ENCODE data around the gene PRPSAP2.
"Not testable (repeated sequence)": the region's sequence is repeated elsewhere in the genome, so short reads cannot be mapped to it uniquely, and the experiment has no call there.

PRPSAP2 gene

GRCh38 chr17:18948476-18949006 is 90.6 kb downstream of the PRPSAP2 start:
- Mint-ChIP-seq H3K4me3 (no peak overlapping the region), H3K36me3 (no peaks in the 10 kb centered on the region), H3K27ac (no peak overlapping the region), H3K9me3 (no peaks in the 10 kb centered on the region), H3K4me1 (peaks cover 13% of the 10 kb centered on the region), H3K27me3 (peaks cover 49% of the 10 kb centered on the region)
- ATAC-seq = no peak

- peaks cover 6% of the 10 kb centered on the region for H3K4me1 Mint-ChIP-seq
- no peak overlapping the region for H3K4me3 Mint-ChIP-seq
- H3K27me3 Mint-ChIP-seq = peaks cover 49% of the 10 kb centered on the region
- ATAC-seq = no peak
- no peak overlapping the region for H3K27ac Mint-ChIP-seq
- H3K9me3 Mint-ChIP-seq = no peaks in the 10 kb centered on the region
- no peaks in the 10 kb centered on the region for H3K36me3 Mint-ChIP-seq
Observed at GRCh38 chr17:18949566-18949965, 91.6 kb downstream of the PRPSAP2 start.

- H3K4me3 Mint-ChIP-seq = no peak overlapping the region
- peaks cover 2% of the 10 kb centered on the region for H3K4me1 Mint-ChIP-seq
- no peaks in the 10 kb centered on the region for H3K9me3 Mint-ChIP-seq
- peaks cover 43% of the 10 kb centered on the region for H3K27me3 Mint-ChIP-seq
- no peaks in the 10 kb centered on the region for H3K36me3 Mint-ChIP-seq
- no peak for ATAC-seq
- no peak overlapping the region for H3K27ac Mint-ChIP-seq
Observed at GRCh38 chr17:18950346-18950745, 92.4 kb downstream of the PRPSAP2 start.

GRCh38 chr17:18950944-18951905 is 93.3 kb downstream of the PRPSAP2 start:
- no peaks in the 10 kb centered on the region for H3K36me3 Mint-ChIP-seq
- H3K4me1 Mint-ChIP-seq = peaks cover 6% of the 10 kb centered on the region
- H3K27ac Mint-ChIP-seq = no peak overlapping the region
- H3K9me3 Mint-ChIP-seq = no peaks in the 10 kb centered on the region
- H3K27me3 Mint-ChIP-seq = peaks cover 36% of the 10 kb centered on the region
- no peak overlapping the region for H3K4me3 Mint-ChIP-seq
- ATAC-seq = no peak

GRCh38 chr17:18951941-18952842 is 94.3 kb downstream of the PRPSAP2 start, which contains the start of gene SLC5A10:
TSS of gene SLC5A10 (plus strand) at chr17:18952165. CDS start at chr17:18952206, 41 bp downstream.
- no peak within 1 kb of the TSS for H3K4me3 Mint-ChIP-seq
- no peak for ATAC-seq
- H3K36me3 Mint-ChIP-seq = no peaks in the 10 kb centered on the region
- no peak within 1 kb of the TSS for H3K27ac Mint-ChIP-seq
- H3K9me3 Mint-ChIP-seq = no peaks in the 10 kb centered on the region
- peaks cover 6% of the 10 kb centered on the region for H3K4me1 Mint-ChIP-seq
- peaks cover 26% of the 10 kb centered on the region for H3K27me3 Mint-ChIP-seq

GRCh38 chr17:18953231-18953728 is 95.3 kb downstream of the PRPSAP2 start:
- Mint-ChIP-seq H3K27ac (no peak overlapping the region), H3K36me3 (no peaks in the 10 kb centered on the region), H3K4me1 (peaks cover 6% of the 10 kb centered on the region), H3K9me3 (no peaks in the 10 kb centered on the region), H3K27me3 (peaks cover 15% of the 10 kb centered on the region), H3K4me3 (no peak overlapping the region)
- no peak for ATAC-seq

- Mint-ChIP-seq H3K4me3 (no peak overlapping the region), H3K27me3 (peaks cover 14% of the 10 kb centered on the region), H3K4me1 (peaks cover 6% of the 10 kb centered on the region), H3K9me3 (no peaks in the 10 kb centered on the region), H3K36me3 (no peaks in the 10 kb centered on the region), H3K27ac (no peak overlapping the region)
- no peak for ATAC-seq
Observed at GRCh38 chr17:18954321-18954720, 96.4 kb downstream of the PRPSAP2 start.

- no peak overlapping the region for H3K4me3 Mint-ChIP-seq
- no peak for ATAC-seq
- H3K27ac Mint-ChIP-seq = no peak overlapping the region
- H3K9me3 Mint-ChIP-seq = no peaks in the 10 kb centered on the region
- peaks cover 10% of the 10 kb centered on the region for H3K27me3 Mint-ChIP-seq
- H3K36me3 Mint-ChIP-seq = no peaks in the 10 kb centered on the region
- H3K4me1 Mint-ChIP-seq = peaks cover 6% of the 10 kb centered on the region
Observed at GRCh38 chr17:18955009-18955408, 97.1 kb downstream of the PRPSAP2 start.

GRCh38 chr17:18956021-18956420 is 98.1 kb downstream of the PRPSAP2 start:
- not testable (repeated sequence) for H3K27ac Mint-ChIP-seq, H3K9me3 Mint-ChIP-seq, H3K36me3 Mint-ChIP-seq, ATAC-seq, H3K4me3 Mint-ChIP-seq, H3K27me3 Mint-ChIP-seq
- H3K4me1 Mint-ChIP-seq = peaks cover 12% of the 10 kb centered on the region

- Mint-ChIP-seq H3K4me3 (no peak overlapping the region), H3K9me3 (no peaks in the 10 kb centered on the region), H3K36me3 (no peaks in the 10 kb centered on the region), H3K27ac (no peak overlapping the region), H3K4me1 (peaks cover 18% of the 10 kb centered on the region), H3K27me3 (no peaks in the 10 kb centered on the region)
- no peak for ATAC-seq
Observed at GRCh38 chr17:18956581-18956980, 98.7 kb downstream of the PRPSAP2 start.

GRCh38 chr17:18957831-18958230 is 99.9 kb downstream of the PRPSAP2 start:
- no peaks in the 10 kb centered on the region for H3K36me3 Mint-ChIP-seq
- H3K4me1 Mint-ChIP-seq = peaks cover 26% of the 10 kb centered on the region
- no peak overlapping the region for H3K27ac Mint-ChIP-seq
- H3K9me3 Mint-ChIP-seq = no peaks in the 10 kb centered on the region
- H3K27me3 Mint-ChIP-seq = no peaks in the 10 kb centered on the region
- no peak overlapping the region for H3K4me3 Mint-ChIP-seq
- no peak for ATAC-seq

GRCh38 chr17:18958611-18959010 is 100.7 kb downstream of the PRPSAP2 start:
- ATAC-seq = no peak
- peaks cover 26% of the 10 kb centered on the region for H3K4me1 Mint-ChIP-seq
- no peak overlapping the region for H3K27ac Mint-ChIP-seq
- no peaks in the 10 kb centered on the region for H3K27me3 Mint-ChIP-seq
- H3K4me3 Mint-ChIP-seq = no peak overlapping the region
- H3K36me3 Mint-ChIP-seq = no peaks in the 10 kb centered on the region
- H3K9me3 Mint-ChIP-seq = no peaks in the 10 kb centered on the region

GRCh38 chr17:18959071-18959844 is 101.3 kb downstream of the PRPSAP2 start:
- ATAC-seq = no peak
- Mint-ChIP-seq H3K9me3 (no peaks in the 10 kb centered on the region), H3K27me3 (no peaks in the 10 kb centered on the region), H3K4me1 (peaks cover 26% of the 10 kb centered on the region), H3K4me3 (no peak overlapping the region), H3K27ac (no peak overlapping the region), H3K36me3 (no peaks in the 10 kb centered on the region)

- no peak overlapping the region for H3K27ac Mint-ChIP-seq
- H3K9me3 Mint-ChIP-seq = no peaks in the 10 kb centered on the region
- no peak overlapping the region for H3K4me3 Mint-ChIP-seq
- ATAC-seq = no peak
- no peaks in the 10 kb centered on the region for H3K27me3 Mint-ChIP-seq
- H3K4me1 Mint-ChIP-seq = peaks cover 26% of the 10 kb centered on the region
- no peaks in the 10 kb centered on the region for H3K36me3 Mint-ChIP-seq
Observed at GRCh38 chr17:18959845-18960240, 101.9 kb downstream of the PRPSAP2 start.
